ENCODE results near the gene DOLPP1. TPM values are rescaled to one million over a fixed set of nuclear protein-coding genes. Genes with fewer than 3 reads are reported as not detected.

Gene DOLPP1
- total and polyA plus RNA-seq, 2 of the 13 experiments (the other 11 are each of a cell fraction or from before 2014, with no cell fraction given) = 21.0 to 34.1 TPM

DNA sequence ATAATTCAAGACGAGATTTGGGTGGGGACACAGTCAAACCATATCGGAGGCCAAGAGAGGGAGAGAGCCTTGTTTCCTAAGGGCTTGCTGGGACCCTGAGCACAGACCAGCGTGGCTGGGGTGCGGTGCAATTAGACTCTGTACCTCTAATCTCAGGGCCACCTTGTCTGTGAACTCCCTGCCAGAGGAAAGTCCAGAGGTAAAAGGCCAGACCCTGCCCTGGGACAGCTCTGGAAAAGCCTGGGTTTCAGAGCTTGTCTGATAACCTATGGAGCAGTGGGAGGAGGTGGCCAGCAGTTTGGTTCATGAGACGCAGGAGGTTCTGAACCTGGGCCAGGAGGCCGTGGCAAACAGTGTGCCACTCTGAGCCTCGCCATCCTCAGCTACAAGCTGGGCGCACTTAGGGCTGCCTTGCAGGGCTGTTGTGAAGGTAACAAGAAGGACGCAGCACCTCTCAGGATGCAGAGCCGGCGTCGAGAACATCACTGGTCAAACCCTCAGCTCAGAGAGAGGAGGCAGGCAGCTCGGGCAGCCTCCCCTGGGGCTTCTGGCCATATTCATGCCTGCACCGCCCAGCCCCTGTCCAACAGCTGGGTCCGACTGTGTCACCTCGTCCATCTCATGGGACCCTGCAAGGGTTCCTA is 4.8 kb upstream of the DOLPP1 start:
- Histone ChIP-seq H3K4me3 (replicated peaks in 1 of 3; ENCODE audit: insufficient read depth in 1 of 3, low read depth in 2 of 3, low read length in 3 of 3) (no peak overlapping the region), H3K9ac (ENCODE audit: insufficient read depth, low read depth, low read length) (0 out of 2 replicates have a peak overlapping the region, but pooled peaks have one; percentile 5), H3K27ac (ENCODE audit: extremely low read length, insufficient read depth, low read length) (peak overlapping the region; percentile 65), H3K27me3 (ENCODE audit: control insufficient read depth in 1 of 2, insufficient read depth in 2 of 2, low read length in 2 of 2) (no peaks in the 10 kb centered on the region), H2AFZ (ENCODE audit: low read length) (no peak overlapping the region), H3K9me3 (ENCODE audit: low read length) (no peaks in the 10 kb centered on the region), H3K79me2 (ENCODE audit: insufficient read depth, low read length) (peaks cover 11% of the 10 kb centered on the region), H4K20me1 (ENCODE audit: insufficient read depth, low read length) (no peaks in the 10 kb centered on the region), H3K4me2 (ENCODE audit: low read depth, low read length) (peak overlapping the region; percentile 49), H3K4me1 (ENCODE audit: insufficient read depth, low read length) (peaks cover 59% of the 10 kb centered on the region), H3K36me3 (replicated peaks in 1 of 2; ENCODE audit: control insufficient read depth in 1 of 2, insufficient read depth in 2 of 2, low read length in 2 of 2) (peaks cover 0 to 2% of the 10 kb centered on the region in 2 experiments; a peak in 2 of 5 replicates)
- DNase-seq (ENCODE audit: low spot score) = no peak
- no peak for FAIRE-seq
- no peak for ATAC-seq
- 65% methylated on average over 5 of the region's 16 CpGs for WGBS (ENCODE audit: low lambda C conversion rate)
- CTCF ChIA-PET (ENCODE audit: low intra/inter-chr PET ratio, low total read pairs) = no interaction called here
- in situ Hi-C loops (cut with HindIII; ENCODE audit: extremely low pct_ligation_motif_present, low pct_unique_long_range_greater_than_20kb) = no loop called here
- intact Hi-C loops (cut with micrococcal nuclease; ENCODE audit: unreplicated experiment) = no loop called here
- POLR2A ChIA-PET = interaction anchor here (1.0 kb wide), 2 partner anchors 12 to 34 kb away, joined by 3 to 4 read pairs; partner anchors contain the start of gene CRAT
- no TSS peak for BruUV-seq (replicated peaks)
- TF ChIP-seq MYC (CRISPR knock-in tag; IDR thresholded peaks at IDR 0.05; ENCODE audit: borderline replicate concordance) (0 out of 2 replicates have a peak, but pooled peaks have one; percentile 24), NR2C2 (CRISPR knock-in tag; IDR thresholded peaks at IDR 0.05; ENCODE audit: borderline replicate concordance) (peak; percentile 40; the same call in 1 of the 2 replicates), KDM5B (CRISPR knock-in tag; IDR thresholded peaks at IDR 0.05; ENCODE audit: borderline replicate concordance) (no peak), ZMYM4 (CRISPR knock-in tag; IDR thresholded peaks at IDR 0.05) (peak; percentile 62; the same call in 1 of the 2 replicates), MED1 (CRISPR knock-in tag; IDR thresholded peaks at IDR 0.05) (0 out of 2 replicates have a peak, but pooled peaks have one; percentile 22), GTF2F1 (IDR thresholded peaks at IDR 0.05; ENCODE audit: low read length) (no peak), SALL1 (CRISPR knock-in tag; IDR thresholded peaks at IDR 0.05) (peak; percentile 23; the same call in 1 of the 2 replicates), NR2F6 (IDR thresholded peaks at IDR 0.05) (0 out of 2 replicates have a peak, but pooled peaks have one; percentile 19), NR2F6 (CRISPR knock-in tag; IDR thresholded peaks at IDR 0.05) (no peak), LCORL (IDR thresholded peaks at IDR 0.05) (no peak), LCORL (CRISPR knock-in tag; IDR thresholded peaks at IDR 0.05) (peak; percentile 65), NFE2 (CRISPR knock-in tag; IDR thresholded peaks at IDR 0.05) (no peak), ZNF3 (CRISPR knock-in tag; IDR thresholded peaks at IDR 0.05) (no peak), PITX1 (CRISPR knock-in tag; IDR thresholded peaks at IDR 0.05) (no peak), ESRRA (CRISPR knock-in tag; IDR thresholded peaks at IDR 0.05; ENCODE audit: low read depth) (peak; percentile 60; the same call in 1 of the 2 replicates), GFI1 (CRISPR knock-in tag; IDR thresholded peaks at IDR 0.05; ENCODE audit: borderline replicate concordance) (peak; percentile 39; the same call in 1 of the 2 replicates), HNF4G (IDR thresholded peaks at IDR 0.05; ENCODE audit: borderline replicate concordance, low read depth, low read length) (peak; percentile 84), HNF4G (CRISPR knock-in tag; IDR thresholded peaks at IDR 0.05; ENCODE audit: borderline replicate concordance, low read depth) (no peak), ETV5 (CRISPR knock-in tag; IDR thresholded peaks at IDR 0.05; ENCODE audit: borderline replicate concordance) (no peak)
- TF ChIP-seq, protein P1, sequence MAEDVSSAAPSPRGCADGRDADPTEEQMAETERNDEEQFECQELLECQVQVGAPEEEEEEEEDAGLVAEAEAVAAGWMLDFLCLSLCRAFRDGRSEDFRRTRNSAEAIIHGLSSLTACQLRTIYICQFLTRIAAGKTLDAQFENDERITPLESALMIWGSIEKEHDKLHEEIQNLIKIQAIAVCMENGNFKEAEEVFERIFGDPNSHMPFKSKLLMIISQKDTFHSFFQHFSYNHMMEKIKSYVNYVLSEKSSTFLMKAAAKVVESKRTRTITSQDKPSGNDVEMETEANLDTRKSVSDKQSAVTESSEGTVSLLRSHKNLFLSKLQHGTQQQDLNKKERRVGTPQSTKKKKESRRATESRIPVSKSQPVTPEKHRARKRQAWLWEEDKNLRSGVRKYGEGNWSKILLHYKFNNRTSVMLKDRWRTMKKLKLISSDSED (CRISPR knock-in tag; IDR thresholded peaks at IDR 0.05) = no peak
- TF ChIP-seq, protein P2, sequence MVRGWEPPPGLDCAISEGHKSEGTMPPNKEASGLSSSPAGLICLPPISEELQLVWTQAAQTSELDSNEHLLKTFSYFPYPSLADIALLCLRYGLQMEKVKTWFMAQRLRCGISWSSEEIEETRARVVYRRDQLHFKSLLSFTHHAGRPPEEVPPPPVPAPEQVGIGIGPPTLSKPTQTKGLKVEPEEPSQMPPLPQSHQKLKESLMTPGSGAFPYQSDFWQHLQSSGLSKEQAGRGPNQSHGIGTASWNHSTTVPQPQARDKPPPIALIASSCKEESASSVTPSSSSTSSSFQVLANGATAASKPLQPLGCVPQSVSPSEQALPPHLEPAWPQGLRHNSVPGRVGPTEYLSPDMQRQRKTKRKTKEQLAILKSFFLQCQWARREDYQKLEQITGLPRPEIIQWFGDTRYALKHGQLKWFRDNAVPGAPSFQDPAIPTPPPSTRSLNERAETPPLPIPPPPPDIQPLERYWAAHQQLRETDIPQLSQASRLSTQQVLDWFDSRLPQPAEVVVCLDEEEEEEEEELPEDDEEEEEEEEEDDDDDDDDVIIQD (CRISPR knock-in tag; IDR thresholded peaks at IDR 0.05; ENCODE audit: low read depth) = 0 out of 2 replicates have a peak, but pooled peaks have one; percentile 41
- TF ChIP-seq, protein P3, sequence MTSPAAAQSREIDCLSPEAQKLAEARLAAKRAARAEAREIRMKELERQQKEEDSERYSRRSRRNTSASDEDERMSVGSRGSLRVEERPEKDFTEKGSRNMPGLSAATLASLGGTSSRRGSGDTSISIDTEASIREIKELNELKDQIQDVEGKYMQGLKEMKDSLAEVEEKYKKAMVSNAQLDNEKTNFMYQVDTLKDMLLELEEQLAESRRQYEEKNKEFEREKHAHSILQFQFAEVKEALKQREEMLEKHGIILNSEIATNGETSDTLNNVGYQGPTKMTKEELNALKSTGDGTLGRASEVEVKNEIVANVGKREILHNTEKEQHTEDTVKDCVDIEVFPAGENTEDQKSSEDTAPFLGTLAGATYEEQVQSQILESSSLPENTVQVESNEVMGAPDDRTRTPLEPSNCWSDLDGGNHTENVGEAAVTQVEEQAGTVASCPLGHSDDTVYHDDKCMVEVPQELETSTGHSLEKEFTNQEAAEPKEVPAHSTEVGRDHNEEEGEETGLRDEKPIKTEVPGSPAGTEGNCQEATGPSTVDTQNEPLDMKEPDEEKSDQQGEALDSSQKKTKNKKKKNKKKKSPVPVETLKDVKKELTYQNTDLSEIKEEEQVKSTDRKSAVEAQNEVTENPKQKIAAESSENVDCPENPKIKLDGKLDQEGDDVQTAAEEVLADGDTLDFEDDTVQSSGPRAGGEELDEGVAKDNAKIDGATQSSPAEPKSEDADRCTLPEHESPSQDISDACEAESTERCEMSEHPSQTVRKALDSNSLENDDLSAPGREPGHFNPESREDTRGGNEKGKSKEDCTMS (CRISPR knock-in tag; conservative IDR thresholded peaks at IDR 0.05) = no peak

Measured in HepG2 (cell line).